ENCODE data around the gene JAK1.

Gene JAK1

GRCh38 chr1:64887689-64888217, 78.6 kb downstream of the JAK1 start:
- peaks cover 45% of the 10 kb centered on the region for H3K4me1 Mint-ChIP-seq
- peaks cover 8% of the 10 kb centered on the region for H3K36me3 Mint-ChIP-seq (ENCODE audit: low read depth)
- TF ChIP-seq, protein P1, sequence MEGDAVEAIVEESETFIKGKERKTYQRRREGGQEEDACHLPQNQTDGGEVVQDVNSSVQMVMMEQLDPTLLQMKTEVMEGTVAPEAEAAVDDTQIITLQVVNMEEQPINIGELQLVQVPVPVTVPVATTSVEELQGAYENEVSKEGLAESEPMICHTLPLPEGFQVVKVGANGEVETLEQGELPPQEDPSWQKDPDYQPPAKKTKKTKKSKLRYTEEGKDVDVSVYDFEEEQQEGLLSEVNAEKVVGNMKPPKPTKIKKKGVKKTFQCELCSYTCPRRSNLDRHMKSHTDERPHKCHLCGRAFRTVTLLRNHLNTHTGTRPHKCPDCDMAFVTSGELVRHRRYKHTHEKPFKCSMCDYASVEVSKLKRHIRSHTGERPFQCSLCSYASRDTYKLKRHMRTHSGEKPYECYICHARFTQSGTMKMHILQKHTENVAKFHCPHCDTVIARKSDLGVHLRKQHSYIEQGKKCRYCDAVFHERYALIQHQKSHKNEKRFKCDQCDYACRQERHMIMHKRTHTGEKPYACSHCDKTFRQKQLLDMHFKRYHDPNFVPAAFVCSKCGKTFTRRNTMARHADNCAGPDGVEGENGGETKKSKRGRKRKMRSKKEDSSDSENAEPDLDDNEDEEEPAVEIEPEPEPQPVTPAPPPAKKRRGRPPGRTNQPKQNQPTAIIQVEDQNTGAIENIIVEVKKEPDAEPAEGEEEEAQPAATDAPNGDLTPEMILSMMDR (IDR thresholded peaks at IDR 0.05; ENCODE audit: unreplicated experiment in 3 of 3) = no peak
- peak overlapping the region in 1 of 3 experiments; percentile 2 for H3K27ac Mint-ChIP-seq
- H3K4me3 Mint-ChIP-seq = no peak overlapping the region
- no peaks in the 10 kb centered on the region for H3K9me3 Mint-ChIP-seq
- no peaks in the 10 kb centered on the region for H3K27me3 Mint-ChIP-seq (ENCODE audit: low read depth)

GRCh38 chr1:64886877-64887276, 79.5 kb downstream of the JAK1 start:
- H3K4me3 Mint-ChIP-seq = no peak overlapping the region
- H3K27ac Mint-ChIP-seq = no peak overlapping the region
- peaks cover 40% of the 10 kb centered on the region for H3K4me1 Mint-ChIP-seq
- no peaks in the 10 kb centered on the region for H3K27me3 Mint-ChIP-seq (ENCODE audit: low read depth)
- TF ChIP-seq, protein P1 (IDR thresholded peaks at IDR 0.05; ENCODE audit: unreplicated experiment in 3 of 3) = no peak
- H3K9me3 Mint-ChIP-seq = no peaks in the 10 kb centered on the region
- peaks cover 11% of the 10 kb centered on the region for H3K36me3 Mint-ChIP-seq (ENCODE audit: low read depth)

GRCh38 chr1:64885648-64886047, 80.7 kb downstream of the JAK1 start:
- TF ChIP-seq, protein P1 (IDR thresholded peaks at IDR 0.05; ENCODE audit: unreplicated experiment in 3 of 3) = no peak
- H3K4me3 Mint-ChIP-seq = no peak overlapping the region
- no peaks in the 10 kb centered on the region for H3K27me3 Mint-ChIP-seq (ENCODE audit: low read depth)
- H3K4me1 Mint-ChIP-seq = peaks cover 28% of the 10 kb centered on the region
- no peak overlapping the region for H3K27ac Mint-ChIP-seq
- no peaks in the 10 kb centered on the region for H3K9me3 Mint-ChIP-seq
- peaks cover 11% of the 10 kb centered on the region for H3K36me3 Mint-ChIP-seq (ENCODE audit: low read depth)

DNA sequence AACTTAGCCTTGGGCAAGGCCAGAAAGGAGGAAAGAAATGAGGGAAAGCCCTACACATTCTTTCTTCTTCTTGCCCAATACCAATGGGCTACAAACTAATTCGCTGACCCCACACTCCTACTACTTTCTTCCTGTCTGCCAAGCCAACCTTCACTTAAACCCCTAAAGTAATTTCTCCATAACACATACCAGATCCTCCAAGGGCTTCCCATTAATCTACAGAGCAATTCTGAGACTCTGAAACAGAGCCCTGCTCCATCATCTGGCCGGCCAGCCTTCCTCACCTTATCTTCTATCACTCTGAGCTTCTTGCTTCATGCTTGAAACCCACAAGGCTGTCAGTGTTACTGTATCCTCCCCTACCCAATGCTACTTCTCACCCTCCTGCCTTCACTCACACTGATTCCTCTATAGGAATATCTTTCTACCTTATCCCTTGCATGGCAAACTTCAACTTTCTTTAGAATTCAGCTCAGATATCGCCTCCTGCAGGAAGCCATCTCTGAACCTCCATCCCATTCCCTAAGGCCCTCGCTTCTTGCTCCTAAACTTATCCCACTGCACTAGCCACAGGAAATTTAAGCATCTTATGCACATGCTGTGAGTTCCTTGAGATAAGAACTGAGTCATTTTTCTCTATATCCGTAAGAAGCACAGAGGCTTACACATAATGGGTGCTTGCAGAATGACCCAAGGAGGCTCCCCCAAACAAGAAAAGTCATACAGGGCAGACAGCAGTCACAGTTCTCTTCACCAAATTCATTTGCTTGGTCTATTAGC, 81.9 kb downstream of the JAK1 start:
- TF ChIP-seq, protein P1 (IDR thresholded peaks at IDR 0.05; ENCODE audit: unreplicated experiment in 3 of 3) = no peak
- H3K4me1 Mint-ChIP-seq = peaks cover 17% of the 10 kb centered on the region
- H3K27me3 Mint-ChIP-seq (ENCODE audit: low read depth) = no peaks in the 10 kb centered on the region
- peaks cover 11% of the 10 kb centered on the region for H3K36me3 Mint-ChIP-seq (ENCODE audit: low read depth)
- H3K27ac Mint-ChIP-seq = no peak overlapping the region
- no peaks in the 10 kb centered on the region for H3K9me3 Mint-ChIP-seq
- no peak overlapping the region for H3K4me3 Mint-ChIP-seq

GRCh38 chr1:64882574-64883255, 83.6 kb downstream of the JAK1 start:
- no peaks in the 10 kb centered on the region for H3K27me3 Mint-ChIP-seq (ENCODE audit: low read depth)
- no peaks in the 10 kb centered on the region for H3K9me3 Mint-ChIP-seq
- no peak overlapping the region for H3K27ac Mint-ChIP-seq
- TF ChIP-seq, protein P1 (IDR thresholded peaks at IDR 0.05; ENCODE audit: unreplicated experiment in 3 of 3) = no peak
- no peak overlapping the region for H3K4me3 Mint-ChIP-seq
- H3K4me1 Mint-ChIP-seq = peaks cover 4% of the 10 kb centered on the region
- peaks cover 16% of the 10 kb centered on the region for H3K36me3 Mint-ChIP-seq (ENCODE audit: low read depth)
